ENCODE results near the gene GREB1.

GREB1 gene

GRCh38 chr2:11500702-11501303, 33.0 kb upstream of the GREB1 start:
- TF ChIP-seq, protein P1, sequence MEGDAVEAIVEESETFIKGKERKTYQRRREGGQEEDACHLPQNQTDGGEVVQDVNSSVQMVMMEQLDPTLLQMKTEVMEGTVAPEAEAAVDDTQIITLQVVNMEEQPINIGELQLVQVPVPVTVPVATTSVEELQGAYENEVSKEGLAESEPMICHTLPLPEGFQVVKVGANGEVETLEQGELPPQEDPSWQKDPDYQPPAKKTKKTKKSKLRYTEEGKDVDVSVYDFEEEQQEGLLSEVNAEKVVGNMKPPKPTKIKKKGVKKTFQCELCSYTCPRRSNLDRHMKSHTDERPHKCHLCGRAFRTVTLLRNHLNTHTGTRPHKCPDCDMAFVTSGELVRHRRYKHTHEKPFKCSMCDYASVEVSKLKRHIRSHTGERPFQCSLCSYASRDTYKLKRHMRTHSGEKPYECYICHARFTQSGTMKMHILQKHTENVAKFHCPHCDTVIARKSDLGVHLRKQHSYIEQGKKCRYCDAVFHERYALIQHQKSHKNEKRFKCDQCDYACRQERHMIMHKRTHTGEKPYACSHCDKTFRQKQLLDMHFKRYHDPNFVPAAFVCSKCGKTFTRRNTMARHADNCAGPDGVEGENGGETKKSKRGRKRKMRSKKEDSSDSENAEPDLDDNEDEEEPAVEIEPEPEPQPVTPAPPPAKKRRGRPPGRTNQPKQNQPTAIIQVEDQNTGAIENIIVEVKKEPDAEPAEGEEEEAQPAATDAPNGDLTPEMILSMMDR (IDR thresholded peaks at IDR 0.05; ENCODE audit: low read depth, low read length), result no peak
- in situ Hi-C loops (cut with HindIII; ENCODE audit: low sequenced_read_pairs), result no loop called here
- DNase-seq (ENCODE audit: low read depth, low spot score), result no peak

GRCh38 chr2:11502740-11503292, 31.0 kb upstream of the GREB1 start:
- no peak overlapping the region for H3K4me3 ChIP-seq (ENCODE audit: low read depth, low read length)
- TF ChIP-seq, protein P1 (IDR thresholded peaks at IDR 0.05; ENCODE audit: low read depth, low read length), result no peak
- no peak for DNase-seq (ENCODE audit: low read depth, low spot score)
- in situ Hi-C loops (cut with HindIII; ENCODE audit: low sequenced_read_pairs), result no loop called here

More at GRCh38 chr2:11500702-11501303, 33.0 kb upstream of the GREB1 start:
- no peak overlapping the region for H3K4me3 ChIP-seq (ENCODE audit: low read depth, low read length)

DNA sequence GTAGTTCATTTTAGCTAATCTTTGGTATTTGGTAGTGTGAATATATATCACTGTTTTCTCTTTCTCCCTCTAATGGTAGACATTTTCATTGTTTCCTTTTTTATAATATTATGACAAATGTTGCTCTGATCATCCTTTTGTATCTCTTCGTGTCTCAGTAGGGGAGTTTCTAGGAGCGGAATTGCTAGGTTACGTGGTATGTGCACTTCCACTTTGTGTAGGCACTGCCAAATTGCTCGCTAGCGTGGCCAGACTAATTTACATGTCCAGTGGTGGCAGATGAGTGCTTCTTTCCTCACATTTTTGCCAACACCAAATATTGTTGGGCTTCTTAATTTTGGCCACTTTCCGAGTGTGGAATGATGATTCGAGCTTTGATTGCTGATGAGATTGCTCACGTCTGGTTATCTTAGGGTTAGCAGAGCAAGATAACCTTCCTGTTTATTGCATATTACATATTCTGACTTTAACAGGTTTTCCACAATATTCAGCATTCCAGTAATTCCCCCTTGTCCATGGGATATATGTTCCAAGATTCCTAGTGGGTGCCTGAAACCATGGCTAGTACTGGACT, 30.4 kb upstream of the GREB1 start:
- H3K4me3 ChIP-seq (ENCODE audit: low read depth, low read length), result no peak overlapping the region
- TF ChIP-seq, protein P1 (IDR thresholded peaks at IDR 0.05; ENCODE audit: low read depth, low read length), result no peak
- DNase-seq (ENCODE audit: low read depth, low spot score), result no peak
- in situ Hi-C loops (cut with HindIII; ENCODE audit: low sequenced_read_pairs), result no loop called here

DNA sequence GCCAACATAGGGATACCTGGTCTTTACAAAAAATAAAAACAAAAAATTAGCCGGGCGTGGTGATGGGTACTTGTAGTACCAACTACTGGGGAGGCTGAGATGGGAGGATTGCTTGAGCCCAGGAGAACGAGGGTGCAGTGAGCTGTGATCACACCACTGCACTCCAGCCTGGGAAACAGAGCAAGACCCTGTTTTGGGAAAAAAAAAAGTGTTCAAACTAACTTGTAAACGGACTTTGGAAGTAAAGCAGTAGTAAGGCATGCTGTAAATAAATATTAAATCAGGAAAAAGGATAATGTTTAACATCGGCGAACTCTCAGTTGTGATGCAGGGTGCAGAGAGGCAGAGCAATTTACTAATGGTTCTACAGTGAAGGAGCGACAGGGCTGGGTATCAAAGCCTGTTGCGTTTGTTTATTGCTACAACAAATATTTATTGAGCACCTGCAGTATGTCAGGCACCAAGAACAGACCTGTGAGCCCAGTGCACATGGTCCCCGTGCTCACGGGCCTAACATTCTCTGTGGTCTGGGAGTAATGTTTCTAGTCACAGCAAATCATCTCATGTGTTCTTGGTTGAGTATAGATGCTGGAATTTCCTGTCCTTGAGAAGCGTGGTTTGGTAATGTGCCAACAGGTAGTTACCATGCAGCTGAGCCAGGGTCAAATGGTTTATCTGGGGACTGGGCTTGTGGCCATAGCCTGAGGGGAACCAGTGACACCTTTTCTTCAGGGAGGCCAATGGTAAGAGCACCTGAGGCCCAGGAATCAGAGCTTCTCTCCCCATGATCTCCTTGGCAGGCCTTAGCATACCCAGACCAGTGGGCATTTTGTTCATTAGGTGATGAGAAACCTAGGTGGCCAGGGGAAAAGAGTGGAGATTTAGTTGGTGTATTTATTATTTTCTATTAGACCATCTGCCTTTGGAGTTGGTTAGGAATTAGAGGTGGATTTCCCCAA, 27.9 kb upstream of the GREB1 start:
- TF ChIP-seq, protein P1 (IDR thresholded peaks at IDR 0.05; ENCODE audit: low read depth, low read length), result no peak
- DNase-seq (ENCODE audit: low read depth, low spot score), result no peak
- no peak overlapping the region for H3K4me3 ChIP-seq (ENCODE audit: low read depth, low read length)
- in situ Hi-C loops (cut with HindIII; ENCODE audit: low sequenced_read_pairs), result no loop called here

- in situ Hi-C loops (cut with HindIII; ENCODE audit: low sequenced_read_pairs), result no loop called here
- TF ChIP-seq, protein P1 (IDR thresholded peaks at IDR 0.05; ENCODE audit: low read depth, low read length), result no peak
- no peak for DNase-seq (ENCODE audit: low read depth, low spot score)
- H3K4me3 ChIP-seq (ENCODE audit: low read depth, low read length), result no peak overlapping the region
These were observed 27.3 kb upstream of the GREB1 start for GRCh38 chr2:11506611-11506969.

- in situ Hi-C loops (cut with HindIII; ENCODE audit: low sequenced_read_pairs), result no loop called here
- no peak for DNase-seq (ENCODE audit: low read depth, low spot score)
- H3K4me3 ChIP-seq (ENCODE audit: low read depth, low read length), result no peak overlapping the region
- TF ChIP-seq, protein P1 (IDR thresholded peaks at IDR 0.05; ENCODE audit: low read depth, low read length), result no peak
These were observed 26.3 kb upstream of the GREB1 start for GRCh38 chr2:11507517-11507916.
